Fibroblast of pulmonary artery (primary cell): ENCODE data around the gene ST8SIA6.

ENCODE experiments used
- DNase-seq: peaks from one replicate; pipeline ENCODE4 v3.0.0-alpha.2; 2010; ENCODE audit warnings: low read depth
- H3K4me3 ChIP-seq: replicated peaks from 2 replicates; pipeline ENCODE4 v1.5.1; 2011; ENCODE audit warnings: low read depth, mild to moderate bottlenecking, control low read depth, low read length, moderate library complexity
- TF ChIP-seq, protein P1 (sequence below): IDR thresholded peaks from 2 replicates; pipeline ENCODE4 v1.5.1; 2011; ENCODE audit warnings: mild to moderate bottlenecking, control low read depth, low read length, inconsistent platforms; ENCODE audit errors: missing control alignments

Gene ST8SIA6

DNA sequence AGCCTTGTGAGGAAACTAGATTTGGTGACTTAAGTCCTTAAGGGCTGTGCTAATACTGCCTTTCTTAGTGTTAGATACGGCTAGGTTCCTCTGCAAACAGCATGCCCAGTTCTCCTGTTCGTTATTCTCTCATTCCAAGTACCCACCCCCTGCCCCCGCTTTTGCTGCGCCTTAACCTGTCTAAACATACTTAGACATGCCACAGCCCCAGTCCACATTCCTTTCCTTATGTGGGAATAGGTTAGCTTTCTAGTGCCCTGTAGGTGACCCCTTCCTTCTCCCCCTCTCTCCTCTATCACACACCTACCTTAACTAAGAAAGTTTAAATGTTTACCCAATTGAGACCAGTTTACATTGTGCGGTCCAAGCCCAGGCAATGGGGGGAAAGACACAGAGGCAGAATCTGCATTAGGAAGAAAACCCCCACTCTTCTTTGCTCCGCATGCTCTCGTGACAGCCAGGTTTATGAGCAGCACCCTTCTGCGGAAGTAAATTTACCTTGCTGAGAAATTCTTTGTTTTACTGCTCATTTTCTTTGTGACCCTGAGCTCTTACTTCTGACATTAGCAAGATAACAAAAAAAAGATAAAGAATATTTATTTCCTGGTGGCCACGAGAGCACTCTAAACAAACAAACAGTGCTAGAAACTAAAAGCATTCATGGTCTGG, 177.5 kb downstream of the ST8SIA6 start:
- no peak for DNase-seq
- TF ChIP-seq, protein P1, sequence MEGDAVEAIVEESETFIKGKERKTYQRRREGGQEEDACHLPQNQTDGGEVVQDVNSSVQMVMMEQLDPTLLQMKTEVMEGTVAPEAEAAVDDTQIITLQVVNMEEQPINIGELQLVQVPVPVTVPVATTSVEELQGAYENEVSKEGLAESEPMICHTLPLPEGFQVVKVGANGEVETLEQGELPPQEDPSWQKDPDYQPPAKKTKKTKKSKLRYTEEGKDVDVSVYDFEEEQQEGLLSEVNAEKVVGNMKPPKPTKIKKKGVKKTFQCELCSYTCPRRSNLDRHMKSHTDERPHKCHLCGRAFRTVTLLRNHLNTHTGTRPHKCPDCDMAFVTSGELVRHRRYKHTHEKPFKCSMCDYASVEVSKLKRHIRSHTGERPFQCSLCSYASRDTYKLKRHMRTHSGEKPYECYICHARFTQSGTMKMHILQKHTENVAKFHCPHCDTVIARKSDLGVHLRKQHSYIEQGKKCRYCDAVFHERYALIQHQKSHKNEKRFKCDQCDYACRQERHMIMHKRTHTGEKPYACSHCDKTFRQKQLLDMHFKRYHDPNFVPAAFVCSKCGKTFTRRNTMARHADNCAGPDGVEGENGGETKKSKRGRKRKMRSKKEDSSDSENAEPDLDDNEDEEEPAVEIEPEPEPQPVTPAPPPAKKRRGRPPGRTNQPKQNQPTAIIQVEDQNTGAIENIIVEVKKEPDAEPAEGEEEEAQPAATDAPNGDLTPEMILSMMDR, result no peak
- H3K4me3 ChIP-seq, result no peak overlapping the region

DNA sequence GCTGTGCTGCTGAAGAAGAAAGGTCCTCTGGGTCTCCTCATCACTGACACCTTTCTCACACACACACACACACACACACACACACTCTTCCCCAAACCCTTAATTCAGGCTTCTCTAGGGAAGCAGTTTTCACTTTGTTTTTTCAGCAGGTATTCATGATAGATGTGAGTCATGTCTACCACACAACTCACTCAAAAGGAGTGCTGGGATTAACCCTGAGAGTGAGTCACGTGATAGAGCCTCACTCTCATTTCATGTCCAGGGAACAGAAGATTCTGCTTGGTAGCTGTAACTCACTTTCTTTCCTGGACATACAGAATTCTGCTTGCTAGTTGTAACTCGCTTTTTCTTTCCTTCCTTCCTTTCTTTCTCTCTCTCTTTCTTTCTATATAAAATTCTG, 181.0 kb downstream of the ST8SIA6 start:
- H3K4me3 ChIP-seq, result no peak overlapping the region
- TF ChIP-seq, protein P1, result no peak
- DNase-seq, result peak; percentile 30

- no peak for DNase-seq
- TF ChIP-seq, protein P1, result no peak
- H3K4me3 ChIP-seq, result no peak overlapping the region
Measured at GRCh38 chr10:17272648-17273047, 181.7 kb downstream of the ST8SIA6 start.
